ENCODE data around the gene GLTPD2.
"Not testable (repeated sequence)": the region's sequence is repeated elsewhere in the genome, so short reads cannot be mapped to it uniquely, and the experiment has no call there.

Gene GLTPD2

GRCh38 chr17:4811471-4811870 lies 22.7 kb downstream of the GLTPD2 start:
- DNase-seq, result no peak

GRCh38 chr17:4812690-4813089 lies 23.9 kb downstream of the GLTPD2 start:
- DNase-seq, result no peak

GRCh38 chr17:4815043-4815675 lies 26.4 kb downstream of the GLTPD2 start:
- no peak for DNase-seq

GRCh38 chr17:4816826-4817225 lies 28.1 kb downstream of the GLTPD2 start:
- DNase-seq, result no peak

GRCh38 chr17:4818276-4818675 lies 29.5 kb downstream of the GLTPD2 start:
- no peak for DNase-seq

GRCh38 chr17:4822835-4823234 lies 34.1 kb downstream of the GLTPD2 start:
- no peak for DNase-seq

GRCh38 chr17:4823373-4824089 lies 34.8 kb downstream of the GLTPD2 start:
- no peak for DNase-seq

GRCh38 chr17:4827399-4827798 lies 38.6 kb downstream of the GLTPD2 start:
- no peak for DNase-seq

- DNase-seq, result not testable (repeated sequence)
These were observed 44.0 kb downstream of the GLTPD2 start for GRCh38 chr17:4832829-4833177.

- DNase-seq, result peak; percentile 77
These were observed 44.6 kb downstream of the GLTPD2 start, which contains the start of gene MINK1 for GRCh38 chr17:4833178-4833940. TSS of gene MINK1 (plus strand) at chr17:4833340. CDS start at chr17:4833584, 244 bp downstream.

GRCh38 chr17:4833941-4834680 lies 45.3 kb downstream of the GLTPD2 start:
- no peak for DNase-seq

- no peak for DNase-seq
These were observed 45.9 kb downstream of the GLTPD2 start for GRCh38 chr17:4834681-4835020.

GRCh38 chr17:4836221-4836620 lies 47.5 kb downstream of the GLTPD2 start:
- DNase-seq, result no peak

GRCh38 chr17:4837471-4838308 lies 48.9 kb downstream of the GLTPD2 start:
- no peak for DNase-seq

GRCh38 chr17:4838309-4838785 lies 49.6 kb downstream of the GLTPD2 start:
- no peak for DNase-seq

- DNase-seq, result no peak
These were observed 50.5 kb downstream of the GLTPD2 start for GRCh38 chr17:4839221-4839620.
